ENCODE data around the gene MYO16. TPM values are rescaled to one million over a fixed set of nuclear protein-coding genes. Genes with fewer than 3 reads are reported as not detected.

The MYO16 gene
- total RNA-seq, 1 donor from 2014 or later = 0.23 TPM

- DNase-seq (ENCODE audit: extremely low read depth, low read depth, low spot score) = no peak
These were observed 28.1 kb downstream of the MYO16 start for GRCh38 chr13:108657519-108657918.

GRCh38 chr13:108662528-108662927 is 33.1 kb downstream of the MYO16 start:
- DNase-seq (ENCODE audit: extremely low read depth, low read depth, low spot score) = no peak

- no peak for DNase-seq (ENCODE audit: extremely low read depth, low read depth, low spot score)
These were observed 34.3 kb downstream of the MYO16 start for GRCh38 chr13:108663710-108664109.

GRCh38 chr13:108667205-108667604 is 37.8 kb downstream of the MYO16 start:
- DNase-seq (ENCODE audit: extremely low read depth, low read depth, low spot score) = no peak

- no peak for DNase-seq (ENCODE audit: extremely low read depth, low read depth, low spot score)
These were observed 40.0 kb downstream of the MYO16 start for GRCh38 chr13:108669381-108669780.

GRCh38 chr13:108674346-108674745 is 44.9 kb downstream of the MYO16 start:
- no peak for DNase-seq (ENCODE audit: extremely low read depth, low read depth, low spot score)

GRCh38 chr13:108674771-108675170 is 45.4 kb downstream of the MYO16 start:
- DNase-seq (ENCODE audit: extremely low read depth, low read depth, low spot score) = no peak

- no peak for DNase-seq (ENCODE audit: extremely low read depth, low read depth, low spot score)
These were observed 47.2 kb downstream of the MYO16 start for GRCh38 chr13:108676620-108677019.

- no peak for DNase-seq (ENCODE audit: extremely low read depth, low read depth, low spot score)
These were observed 48.4 kb downstream of the MYO16 start for GRCh38 chr13:108677806-108678205.

- DNase-seq (ENCODE audit: extremely low read depth, low read depth, low spot score) = no peak
These were observed 50.6 kb downstream of the MYO16 start for GRCh38 chr13:108680011-108680410.

- DNase-seq (ENCODE audit: extremely low read depth, low read depth, low spot score) = no peak
These were observed 52.7 kb downstream of the MYO16 start for GRCh38 chr13:108681986-108682575.

GRCh38 chr13:108682714-108683113 is 53.3 kb downstream of the MYO16 start:
- DNase-seq (ENCODE audit: extremely low read depth, low read depth, low spot score) = no peak

GRCh38 chr13:108686027-108686426 is 56.6 kb downstream of the MYO16 start:
- no peak for DNase-seq (ENCODE audit: extremely low read depth, low read depth, low spot score)

- DNase-seq (ENCODE audit: extremely low read depth, low read depth, low spot score) = no peak
These were observed 61.3 kb downstream of the MYO16 start for GRCh38 chr13:108690726-108691125.

- no peak for DNase-seq (ENCODE audit: extremely low read depth, low read depth, low spot score)
These were observed 71.2 kb downstream of the MYO16 start for GRCh38 chr13:108700422-108701170.

GRCh38 chr13:108702171-108702570 is 72.8 kb downstream of the MYO16 start:
- DNase-seq (ENCODE audit: extremely low read depth, low read depth, low spot score) = no peak

- DNase-seq (ENCODE audit: extremely low read depth, low read depth, low spot score) = no peak
These were observed 75.6 kb downstream of the MYO16 start for GRCh38 chr13:108705031-108705430.

- DNase-seq (ENCODE audit: extremely low read depth, low read depth, low spot score) = no peak
These were observed 78.2 kb downstream of the MYO16 start for GRCh38 chr13:108707584-108707983.

- no peak for DNase-seq (ENCODE audit: extremely low read depth, low read depth, low spot score)
These were observed 79.5 kb downstream of the MYO16 start for GRCh38 chr13:108708921-108709320.

GRCh38 chr13:108711386-108711785 is 82.0 kb downstream of the MYO16 start:
- no peak for DNase-seq (ENCODE audit: extremely low read depth, low read depth, low spot score)

GRCh38 chr13:108725471-108725870 is 96.1 kb downstream of the MYO16 start:
- DNase-seq (ENCODE audit: extremely low read depth, low read depth, low spot score) = no peak

GRCh38 chr13:108728370-108728769 is 99.0 kb downstream of the MYO16 start:
- no peak for DNase-seq (ENCODE audit: extremely low read depth, low read depth, low spot score)

All from glomerular endothelial cell (primary cell).